WTC11 (cell line): Measurements from ENCODE around the gene ACOXL. TPM values are rescaled to one million over a fixed set of nuclear protein-coding genes. Genes with fewer than 3 reads are reported as not detected.

Experiments
- ATAC-seq: fragments of 200-7000 bp; cut with Tn5 transposase; 2 replicates; pipeline ENCODE4 v1.10.0; 2021; ENCODE audit warnings: mild to moderate bottlenecking, moderate library complexity
- CTCF ChIA-PET: fragments of 300-600 bp; sonication (Branson Sonifier 250); formaldehyde crosslinking; loops from one replicate; lab custom pipeline; 2021; ENCODE audit warnings: antibody characterized with exemption; lab: Charles Lee
- POLR2A ChIA-PET: fragments of 350-600 bp; sonication (Branson Sonifier 250); formaldehyde crosslinking; loops from one replicate; lab custom pipeline; 2021; ENCODE audit warnings: antibody characterized with exemption; lab: Charles Lee
- DNase-seq: peaks from one replicate; pipeline ENCODE4 v3.0.0; 2021; ENCODE audit warnings: low spot score
- H3K27ac Mint-ChIP-seq: 2 replicates; pipeline ENCODE4 v1.8.0; 2021; ENCODE audit warnings: mixed read lengths
- H3K27me3 Mint-ChIP-seq: 2 replicates; pipeline ENCODE4 v1.8.0; 2021; ENCODE audit warnings: low read depth, mild to moderate bottlenecking, moderate library complexity, mixed read lengths
- H3K36me3 Mint-ChIP-seq: 2 replicates; pipeline ENCODE4 v1.8.0; 2021; ENCODE audit warnings: mixed read lengths
- H3K4me1 Mint-ChIP-seq: 2 replicates; pipeline ENCODE4 v1.8.0; 2022; ENCODE audit warnings: mixed read lengths
- H3K4me3 Mint-ChIP-seq: 2 replicates; pipeline ENCODE4 v1.8.0; 2021; ENCODE audit warnings: mild to moderate bottlenecking, moderate library complexity, mixed read lengths
- H3K9me3 Mint-ChIP-seq: 2 replicates; pipeline ENCODE4 v1.8.0; 2021; ENCODE audit warnings: mixed read lengths
- CREB1 ChIP-seq: sonication (generic); formaldehyde crosslinking; IDR thresholded peaks from 2 replicates; pipeline ENCODE4 v1.8.0; 2023; ENCODE audit warnings: mild to moderate bottlenecking, missing genetic modification reagents
- GRHL2 ChIP-seq: fragments of 250-450 bp; sonication (Bioruptor Pico); IDR thresholded peaks from 2 replicates; pipeline ENCODE4 v1.8.0; 2022; ENCODE audit warnings: mild to moderate bottlenecking, moderate library complexity; ENCODE audit not compliant: insufficient replicate concordance, severe bottlenecking
- GTF2I ChIP-seq: fragments of 250-450 bp; sonication (Bioruptor Pico); conservative IDR thresholded peaks from 2 replicates; pipeline ENCODE4 v1.4.0; 2021; ENCODE audit warnings: mild to moderate bottlenecking
- HMGA2 ChIP-seq: fragments of 250-450 bp; sonication (Bioruptor Pico); IDR thresholded peaks from 2 replicates; pipeline ENCODE4 v1.4.0; 2021; ENCODE audit warnings: mild to moderate bottlenecking, moderate library complexity
- NFATC4 ChIP-seq: fragments of 250-450 bp; sonication (Bioruptor Pico); IDR thresholded peaks from 2 replicates; pipeline ENCODE4 v1.9.0; 2021; ENCODE audit warnings: mild to moderate bottlenecking
- SMAD4 ChIP-seq: sonication (generic); formaldehyde crosslinking; IDR thresholded peaks from 2 replicates; pipeline ENCODE4 v1.8.0; 2022; ENCODE audit warnings: mild to moderate bottlenecking, missing genetic modification reagents
- TEAD4 ChIP-seq: sonication (generic); formaldehyde crosslinking; IDR thresholded peaks from 2 replicates; pipeline ENCODE4 v1.8.0; 2022; ENCODE audit warnings: mild to moderate bottlenecking, missing genetic modification reagents
- ZBTB21 ChIP-seq: sonication (generic); formaldehyde crosslinking; IDR thresholded peaks from 2 replicates; pipeline ENCODE4 v1.8.1; 2023; ENCODE audit warnings: mild to moderate bottlenecking, missing genetic modification reagents, borderline replicate concordance
- ZNF121 ChIP-seq: sonication (generic); formaldehyde crosslinking; IDR thresholded peaks from 2 replicates; pipeline ENCODE4 v1.8.0; 2023; ENCODE audit warnings: missing genetic modification reagents
- ZNF232 ChIP-seq: sonication (generic); formaldehyde crosslinking; IDR thresholded peaks from 2 replicates; pipeline ENCODE4 v1.8.0; 2022; ENCODE audit warnings: mild to moderate bottlenecking, missing genetic modification reagents
- ZNF263 ChIP-seq: sonication (generic); formaldehyde crosslinking; IDR thresholded peaks from 2 replicates; pipeline ENCODE4 v1.8.1; 2022; ENCODE audit warnings: low read depth, mild to moderate bottlenecking, moderate library complexity, missing genetic modification reagents
- ZNF317 ChIP-seq: sonication (generic); formaldehyde crosslinking; IDR thresholded peaks from 2 replicates; pipeline ENCODE4 v1.8.1; 2023; ENCODE audit warnings: low read depth, mild to moderate bottlenecking, moderate library complexity, missing genetic modification reagents, borderline replicate concordance
- ZNF423 ChIP-seq: fragments of 250-450 bp; sonication (Bioruptor Pico); IDR thresholded peaks from 2 replicates; pipeline ENCODE4 v2.1.2; 2022; ENCODE audit warnings: mild to moderate bottlenecking, moderate library complexity
- total RNA-seq: library from RNA; stranded (reverse); gene quantifications from 3 replicates; pipeline ENCODE4 v1.2.3, GENCODE V29; 2021
- TF ChIP-seq, protein P1 (sequence below): fragments of 250-450 bp; sonication (Bioruptor Pico); IDR thresholded peaks from 2 replicates; pipeline ENCODE4 v1.8.0; 2021; ENCODE audit warnings: mild to moderate bottlenecking
- TF ChIP-seq, protein P2 (sequence below): fragments of 250-450 bp; sonication (Bioruptor Pico); IDR thresholded peaks from 2 replicates; pipeline ENCODE4 v1.9.0; 2021; ENCODE audit warnings: mild to moderate bottlenecking
- TF ChIP-seq, protein P3 (sequence below): sonication (generic); formaldehyde crosslinking; IDR thresholded peaks from 2 replicates; pipeline ENCODE4 v1.8.0; 2023; ENCODE audit warnings: missing genetic modification reagents
- TF ChIP-seq, protein P4 (sequence below): sonication (generic); formaldehyde crosslinking; IDR thresholded peaks from 2 replicates; pipeline ENCODE4 v1.8.0; 2022; ENCODE audit warnings: mild to moderate bottlenecking, missing genetic modification reagents
- TF ChIP-seq, protein P5 (sequence below): sonication (generic); formaldehyde crosslinking; IDR thresholded peaks from 2 replicates; pipeline ENCODE4 v1.8.0; 2022; ENCODE audit warnings: mild to moderate bottlenecking, missing genetic modification reagents
- TF ChIP-seq, protein P6 (sequence below): fragments of 250-450 bp; sonication (Bioruptor Pico); conservative IDR thresholded peaks from 2 replicates; pipeline ENCODE4 v1.9.0; 2021; ENCODE audit warnings: mild to moderate bottlenecking

Gene ACOXL
- total RNA-seq, 1 experiment from 2014 or later = 14.9 TPM

DNA sequence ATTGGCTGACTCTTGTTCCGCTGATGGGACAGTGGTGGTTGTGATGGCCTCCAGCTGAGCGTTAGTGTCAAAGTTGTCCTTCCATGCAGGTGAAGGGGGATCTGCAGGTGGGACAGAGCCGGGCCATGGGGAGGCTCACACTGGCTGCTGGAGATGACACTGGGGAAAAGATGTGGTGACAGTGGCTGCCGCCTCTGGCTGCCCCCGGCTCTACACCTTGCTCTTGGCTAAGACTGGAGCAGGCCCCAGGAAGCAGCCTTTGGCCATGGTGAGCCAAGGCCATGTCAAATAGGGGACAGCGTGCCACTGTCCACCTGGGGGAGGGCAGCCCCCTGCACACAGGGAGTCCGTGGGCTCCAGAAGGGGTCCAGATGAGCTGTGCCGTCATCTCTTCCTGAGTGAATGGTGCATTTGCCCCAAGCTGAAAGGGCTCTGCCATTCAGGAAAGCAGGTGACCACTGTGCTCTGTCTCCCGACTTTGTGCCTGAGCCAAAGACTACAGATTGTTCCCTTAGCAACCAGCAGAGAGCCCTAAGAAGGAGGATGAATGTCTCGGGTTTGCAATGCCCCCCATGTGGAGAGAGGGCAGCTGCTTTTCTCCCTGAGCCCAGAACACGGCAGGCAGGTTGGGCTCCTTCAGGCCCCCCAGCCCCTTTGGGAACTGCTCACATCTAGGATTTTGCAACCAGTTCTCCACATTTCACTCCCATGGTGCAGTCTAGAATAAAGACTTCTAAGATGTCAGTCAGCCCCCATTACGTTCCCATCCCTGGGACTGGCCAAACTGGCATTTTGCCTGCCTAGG lies 309.2 kb downstream of the ACOXL start (continued):
- TF ChIP-seq GRHL2 (CRISPR knock-in tag) (no peak), HMGA2 (no peak)
- TF ChIP-seq, protein P1, sequence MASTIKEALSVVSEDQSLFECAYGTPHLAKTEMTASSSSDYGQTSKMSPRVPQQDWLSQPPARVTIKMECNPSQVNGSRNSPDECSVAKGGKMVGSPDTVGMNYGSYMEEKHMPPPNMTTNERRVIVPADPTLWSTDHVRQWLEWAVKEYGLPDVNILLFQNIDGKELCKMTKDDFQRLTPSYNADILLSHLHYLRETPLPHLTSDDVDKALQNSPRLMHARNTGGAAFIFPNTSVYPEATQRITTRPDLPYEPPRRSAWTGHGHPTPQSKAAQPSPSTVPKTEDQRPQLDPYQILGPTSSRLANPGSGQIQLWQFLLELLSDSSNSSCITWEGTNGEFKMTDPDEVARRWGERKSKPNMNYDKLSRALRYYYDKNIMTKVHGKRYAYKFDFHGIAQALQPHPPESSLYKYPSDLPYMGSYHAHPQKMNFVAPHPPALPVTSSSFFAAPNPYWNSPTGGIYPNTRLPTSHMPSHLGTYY (CRISPR knock-in tag) = no peak
- TF ChIP-seq, protein P2, sequence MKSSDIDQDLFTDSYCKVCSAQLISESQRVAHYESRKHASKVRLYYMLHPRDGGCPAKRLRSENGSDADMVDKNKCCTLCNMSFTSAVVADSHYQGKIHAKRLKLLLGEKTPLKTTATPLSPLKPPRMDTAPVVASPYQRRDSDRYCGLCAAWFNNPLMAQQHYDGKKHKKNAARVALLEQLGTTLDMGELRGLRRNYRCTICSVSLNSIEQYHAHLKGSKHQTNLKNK (CRISPR knock-in tag) = no peak

DNA sequence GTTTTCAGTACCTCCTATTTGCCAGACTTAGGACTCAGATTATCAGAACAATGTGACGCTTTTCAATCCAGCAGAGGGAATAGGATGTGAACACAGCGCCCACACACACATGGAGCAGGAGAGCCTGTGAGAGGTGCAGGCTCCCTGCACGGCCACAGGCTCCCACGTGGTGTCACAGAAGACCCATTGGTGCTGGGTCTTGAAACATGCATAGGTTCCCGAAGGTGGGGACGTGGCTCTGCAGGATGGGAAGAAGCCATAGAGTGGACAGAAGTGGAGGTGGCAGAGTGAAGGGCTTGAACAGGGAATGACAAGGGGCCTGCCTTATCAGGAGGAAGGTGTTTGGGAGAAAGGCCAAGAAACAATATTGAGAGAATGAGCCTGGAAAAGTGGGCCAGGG lies 309.9 kb downstream of the ACOXL start:
- Mint-ChIP-seq H3K4me3 (no peak overlapping the region), H3K27me3 (no peaks in the 10 kb centered on the region; the same call in 1 of the 2 replicates), H3K9me3 (no peaks in the 10 kb centered on the region), H3K27ac (no peak overlapping the region; the same call in 1 of the 2 replicates), H3K36me3 (no peaks in the 10 kb centered on the region), H3K4me1 (no peaks in the 10 kb centered on the region)
- ATAC-seq (no peak), DNase-seq (no peak)
- ChIA-PET CTCF (no interaction called here), POLR2A (no interaction called here)
- TF ChIP-seq TEAD4 (CRISPR knock-in tag) (no peak), SMAD4 (no peak), ZNF232 (no peak), ZNF121 (CRISPR knock-in tag) (no peak), ZNF317 (CRISPR knock-in tag) (no peak)
- TF ChIP-seq, protein P3, sequence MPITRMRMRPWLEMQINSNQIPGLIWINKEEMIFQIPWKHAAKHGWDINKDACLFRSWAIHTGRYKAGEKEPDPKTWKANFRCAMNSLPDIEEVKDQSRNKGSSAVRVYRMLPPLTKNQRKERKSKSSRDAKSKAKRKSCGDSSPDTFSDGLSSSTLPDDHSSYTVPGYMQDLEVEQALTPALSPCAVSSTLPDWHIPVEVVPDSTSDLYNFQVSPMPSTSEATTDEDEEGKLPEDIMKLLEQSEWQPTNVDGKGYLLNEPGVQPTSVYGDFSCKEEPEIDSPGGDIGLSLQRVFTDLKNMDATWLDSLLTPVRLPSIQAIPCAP = no peak
- TF ChIP-seq, protein P4, sequence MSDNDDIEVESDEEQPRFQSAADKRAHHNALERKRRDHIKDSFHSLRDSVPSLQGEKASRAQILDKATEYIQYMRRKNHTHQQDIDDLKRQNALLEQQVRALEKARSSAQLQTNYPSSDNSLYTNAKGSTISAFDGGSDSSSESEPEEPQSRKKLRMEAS = no peak

DNA sequence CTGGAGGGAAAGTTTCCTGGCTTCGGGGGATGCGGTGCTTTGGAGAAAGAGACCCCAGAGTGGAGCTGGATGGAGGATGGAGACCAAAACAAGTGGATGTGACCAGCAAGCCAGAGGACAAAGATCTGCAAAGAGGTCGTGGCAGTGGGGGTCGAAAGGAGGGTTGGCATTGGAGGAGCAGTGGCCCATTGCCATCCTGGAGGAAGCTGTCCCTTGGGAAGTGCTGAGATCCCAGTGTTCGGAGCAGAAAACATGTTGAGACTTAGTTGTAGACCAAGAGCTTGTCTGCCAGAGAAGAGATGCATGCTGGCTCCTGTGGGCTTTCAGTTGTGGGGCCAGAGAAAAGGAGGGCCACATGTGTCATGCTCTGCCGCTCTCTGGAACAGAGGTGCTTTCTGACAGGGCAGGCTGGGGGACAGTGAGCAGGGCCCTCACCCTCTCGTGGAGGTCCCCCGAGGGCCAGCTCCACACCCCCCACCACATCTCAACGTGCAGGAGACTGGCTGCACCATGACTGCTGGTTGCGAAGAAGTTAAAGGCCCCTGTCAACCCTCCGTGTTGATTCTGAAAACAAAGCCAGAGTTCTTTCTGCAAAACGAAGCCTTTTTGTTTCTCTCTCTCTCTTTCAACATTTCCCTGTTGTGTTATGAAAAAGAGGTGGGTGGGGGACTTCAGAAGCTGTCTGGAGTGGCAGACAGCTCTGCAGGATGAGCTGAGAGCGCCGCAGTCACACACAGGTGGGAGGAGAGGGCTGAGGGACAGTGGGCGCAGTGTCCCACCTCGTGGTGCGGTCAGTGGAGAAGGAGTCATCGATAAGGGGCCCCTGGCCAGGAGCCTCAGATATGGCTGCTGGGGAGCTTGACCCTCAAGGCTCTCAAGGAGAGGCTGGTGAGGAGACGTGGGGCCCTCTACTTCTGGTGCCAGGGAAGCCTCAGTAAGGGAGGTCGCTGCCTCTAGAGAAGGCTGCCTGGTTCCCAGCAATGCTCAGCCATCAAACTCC lies 310.7 kb downstream of the ACOXL start:
- ChIA-PET CTCF (interaction anchor here (1.2 kb wide), 1 partner anchor 74 kb away, joined by 3 read pairs; no protein-coding TSS in a partner anchor), POLR2A (no interaction called here)
- Mint-ChIP-seq H3K36me3 (no peaks in the 10 kb centered on the region), H3K27me3 (no peaks in the 10 kb centered on the region; the same call in 1 of the 2 replicates), H3K27ac (peak overlapping the region; percentile 11; the same call in 1 of the 2 replicates)
- DNase-seq (no peak), ATAC-seq (no peak)
- TF ChIP-seq ZNF263 (CRISPR knock-in tag) (no peak), ZBTB21 (no peak), ZNF423 (no peak), GTF2I (CRISPR knock-in tag) (no peak), SMAD4 (no peak), NFATC4 (no peak), CREB1 (no peak)
- TF ChIP-seq, protein P5, sequence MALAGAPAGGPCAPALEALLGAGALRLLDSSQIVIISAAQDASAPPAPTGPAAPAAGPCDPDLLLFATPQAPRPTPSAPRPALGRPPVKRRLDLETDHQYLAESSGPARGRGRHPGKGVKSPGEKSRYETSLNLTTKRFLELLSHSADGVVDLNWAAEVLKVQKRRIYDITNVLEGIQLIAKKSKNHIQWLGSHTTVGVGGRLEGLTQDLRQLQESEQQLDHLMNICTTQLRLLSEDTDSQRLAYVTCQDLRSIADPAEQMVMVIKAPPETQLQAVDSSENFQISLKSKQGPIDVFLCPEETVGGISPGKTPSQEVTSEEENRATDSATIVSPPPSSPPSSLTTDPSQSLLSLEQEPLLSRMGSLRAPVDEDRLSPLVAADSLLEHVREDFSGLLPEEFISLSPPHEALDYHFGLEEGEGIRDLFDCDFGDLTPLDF (CRISPR knock-in tag) = no peak
- TF ChIP-seq, protein P6, sequence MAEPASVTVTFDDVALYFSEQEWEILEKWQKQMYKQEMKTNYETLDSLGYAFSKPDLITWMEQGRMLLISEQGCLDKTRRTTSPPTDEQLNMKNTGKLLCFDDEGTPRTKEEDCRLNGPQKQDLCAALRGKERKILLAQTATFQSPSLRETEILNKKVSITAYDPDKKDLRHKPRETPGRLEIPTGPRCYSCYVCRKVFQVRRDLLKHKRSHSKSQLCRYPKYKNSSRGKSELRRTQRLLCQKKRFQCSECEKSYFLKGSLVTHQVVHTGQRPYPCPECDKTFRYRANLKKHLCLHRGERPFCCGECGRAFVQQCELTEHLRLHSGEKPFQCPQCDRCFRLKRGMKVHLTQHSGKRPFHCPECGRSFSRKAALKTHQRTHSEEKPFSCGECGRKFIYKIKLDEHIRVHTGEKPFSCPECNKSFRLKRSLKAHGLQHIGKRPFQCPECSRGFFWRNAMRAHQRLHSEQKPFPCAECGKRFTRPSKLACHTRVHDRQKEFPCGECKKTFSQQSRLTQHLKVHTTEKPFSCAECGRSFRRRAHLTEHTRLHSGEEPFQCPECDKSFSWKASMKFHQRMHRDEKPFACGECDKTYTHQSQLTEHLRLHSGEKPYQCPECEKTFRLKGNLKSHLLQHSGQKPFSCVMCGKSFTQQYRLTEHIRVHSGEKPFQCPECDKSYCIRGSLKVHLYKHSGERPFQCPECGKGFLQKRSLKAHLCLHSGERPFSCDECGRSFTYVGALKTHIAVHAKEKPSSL (CRISPR knock-in tag) = no peak
- TF ChIP-seq, all 79 proteins: peak for 0
- H3K4me1 Mint-ChIP-seq = no peaks in the 10 kb centered on the region
- no peak overlapping the region for H3K4me3 Mint-ChIP-seq
- H3K9me3 Mint-ChIP-seq = no peaks in the 10 kb centered on the region
